NCI-H69 (cell line): Measurements from ENCODE around the gene CNST.
"Not testable (repeated sequence)": the region's sequence is repeated elsewhere in the genome, so short reads cannot be mapped to it uniquely, and the experiment has no call there.

Source experiments
- DNase-seq: peaks from one replicate; lab custom pipeline; 2025; lab: John Stamatoyannopoulos, UW

The CNST gene

DNA sequence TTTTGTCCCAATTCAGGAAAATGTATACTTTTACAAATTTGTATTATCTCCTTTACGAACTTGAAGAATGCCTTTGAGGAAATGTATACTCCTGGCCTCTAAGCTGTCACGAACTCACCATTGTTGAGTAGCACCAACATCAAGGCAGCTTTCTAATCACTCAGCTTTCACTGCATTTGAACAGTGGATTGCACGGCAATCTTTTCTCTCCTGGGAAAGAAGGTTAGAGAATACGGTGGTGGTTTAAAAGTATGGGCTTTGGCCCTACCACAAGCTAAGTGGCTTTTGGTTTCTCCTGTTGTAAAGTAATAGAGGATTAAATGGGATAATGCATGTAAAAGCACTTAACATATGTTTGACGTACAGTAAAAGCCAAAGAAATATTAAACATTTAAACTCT is 57.8 kb downstream of the CNST start:
- no peak for DNase-seq

DNA sequence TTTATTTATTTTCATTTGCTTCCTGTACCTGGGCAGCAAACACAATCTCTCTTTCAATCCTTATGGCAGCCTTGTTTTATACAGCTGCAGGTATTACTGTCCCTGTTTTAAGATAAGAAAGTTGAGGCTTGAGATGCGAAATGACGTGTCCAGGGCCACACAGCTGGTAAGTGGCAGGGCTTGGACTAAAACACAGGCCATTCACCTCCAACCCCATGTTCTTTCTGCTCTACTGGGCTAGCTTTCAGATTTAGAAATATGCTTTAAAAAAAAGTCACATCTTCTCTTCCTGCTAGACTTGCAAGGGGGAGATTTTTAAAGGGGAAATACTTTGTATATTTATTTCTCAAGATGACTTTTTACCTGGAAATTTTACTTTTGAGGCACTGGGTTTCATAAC is 62.8 kb downstream of the CNST start:
- DNase-seq, result no peak

DNA sequence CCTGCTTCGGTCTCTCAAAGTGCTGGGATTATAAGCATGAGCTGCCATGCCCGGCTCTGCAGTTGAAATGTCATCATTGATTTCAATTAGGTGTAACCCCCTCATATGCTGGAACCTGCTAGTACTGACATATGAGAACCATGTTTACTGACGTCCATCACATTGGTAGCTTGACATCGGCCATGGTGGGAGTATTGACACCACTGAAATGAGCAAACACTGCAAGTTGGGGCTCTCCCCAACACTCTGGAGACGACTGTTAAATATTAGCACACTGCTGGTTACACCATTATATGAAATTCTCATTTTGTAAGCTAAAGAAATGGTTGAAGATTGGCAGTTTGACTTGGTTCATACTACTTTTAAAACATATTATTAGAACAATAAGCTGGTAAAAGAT is 63.7 kb downstream of the CNST start:
- no peak for DNase-seq

DNA sequence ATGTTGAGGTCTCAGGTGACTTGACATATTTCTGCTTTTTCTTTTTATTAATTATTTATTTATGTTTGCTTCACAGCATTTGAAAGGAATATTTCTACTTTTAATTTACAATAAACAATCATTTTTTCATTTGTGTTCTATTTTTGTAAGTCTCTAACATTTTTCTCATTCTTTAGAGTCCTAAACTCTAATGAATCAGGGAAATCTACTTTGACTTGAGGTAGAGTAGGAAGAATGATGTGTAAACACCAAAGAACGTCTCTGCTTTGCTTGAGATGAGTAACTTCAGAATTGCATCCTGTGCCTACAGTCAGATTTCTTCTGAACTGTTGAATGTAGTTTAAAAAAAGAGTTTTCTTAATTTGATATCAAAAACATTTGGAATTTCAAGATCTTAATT is 65.2 kb downstream of the CNST start:
- no peak for DNase-seq

DNA sequence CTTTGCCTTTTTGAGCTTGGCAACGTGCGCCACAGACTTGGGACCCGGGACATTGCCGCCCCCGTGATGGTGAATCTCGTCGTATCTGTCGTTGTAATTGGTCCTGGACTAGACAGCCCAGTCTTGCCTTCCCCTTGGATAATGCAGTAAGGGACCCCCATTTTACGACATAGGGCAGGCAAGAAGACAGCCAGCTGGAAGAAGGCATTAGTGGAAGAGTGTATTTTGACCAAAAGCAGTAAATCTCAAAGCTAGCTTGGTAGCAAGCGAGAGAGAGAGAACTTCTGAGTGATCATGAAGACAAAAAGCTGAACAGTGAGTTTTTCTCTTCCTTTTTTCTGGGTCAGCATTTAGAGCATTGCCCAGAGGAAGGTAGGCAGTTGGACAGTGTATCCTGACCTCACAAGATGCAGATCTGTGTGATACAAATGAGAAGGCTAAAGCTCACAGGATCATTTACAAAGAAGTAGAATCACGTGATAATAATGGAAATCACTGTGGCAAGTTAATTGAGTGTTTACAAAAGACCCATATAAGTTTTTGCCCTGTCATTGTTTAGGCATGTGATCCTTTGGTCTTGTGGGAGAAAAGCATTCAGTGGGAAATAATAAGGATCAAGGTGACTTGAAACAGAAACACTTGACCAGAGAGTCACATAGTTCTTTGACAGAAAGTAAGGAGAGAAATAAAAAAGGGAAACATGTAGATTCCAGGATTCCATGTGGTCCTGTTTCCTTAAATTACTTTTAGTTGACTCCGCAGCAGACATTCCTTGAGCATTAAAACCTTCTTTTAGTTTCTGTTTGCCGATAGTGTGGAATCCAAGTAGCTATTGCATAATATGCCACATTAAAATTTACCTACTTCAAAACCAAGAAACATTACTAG is 66.3 kb downstream of the CNST start:
- DNase-seq, result no peak

DNA sequence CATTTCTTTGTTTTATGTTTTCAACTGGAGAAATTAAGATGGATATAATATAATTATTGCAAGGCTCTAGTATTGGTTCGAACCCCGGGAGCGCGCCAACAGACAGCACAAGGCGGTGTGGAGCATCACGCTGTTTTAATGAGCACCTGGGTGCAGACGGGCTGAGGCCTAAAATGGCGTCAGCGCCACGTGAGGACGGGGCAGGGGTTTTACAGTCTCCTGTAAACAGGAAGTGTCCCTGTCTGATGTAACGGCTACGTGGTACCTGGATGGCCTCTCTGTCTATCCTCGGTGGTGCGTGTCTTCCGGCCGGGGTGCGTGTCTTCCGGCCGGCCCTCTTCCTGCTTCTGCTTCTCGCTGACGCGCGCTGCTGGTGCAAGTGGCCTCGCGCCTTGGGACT is 68.4 kb downstream of the CNST start:
- not testable (repeated sequence) for DNase-seq

DNA sequence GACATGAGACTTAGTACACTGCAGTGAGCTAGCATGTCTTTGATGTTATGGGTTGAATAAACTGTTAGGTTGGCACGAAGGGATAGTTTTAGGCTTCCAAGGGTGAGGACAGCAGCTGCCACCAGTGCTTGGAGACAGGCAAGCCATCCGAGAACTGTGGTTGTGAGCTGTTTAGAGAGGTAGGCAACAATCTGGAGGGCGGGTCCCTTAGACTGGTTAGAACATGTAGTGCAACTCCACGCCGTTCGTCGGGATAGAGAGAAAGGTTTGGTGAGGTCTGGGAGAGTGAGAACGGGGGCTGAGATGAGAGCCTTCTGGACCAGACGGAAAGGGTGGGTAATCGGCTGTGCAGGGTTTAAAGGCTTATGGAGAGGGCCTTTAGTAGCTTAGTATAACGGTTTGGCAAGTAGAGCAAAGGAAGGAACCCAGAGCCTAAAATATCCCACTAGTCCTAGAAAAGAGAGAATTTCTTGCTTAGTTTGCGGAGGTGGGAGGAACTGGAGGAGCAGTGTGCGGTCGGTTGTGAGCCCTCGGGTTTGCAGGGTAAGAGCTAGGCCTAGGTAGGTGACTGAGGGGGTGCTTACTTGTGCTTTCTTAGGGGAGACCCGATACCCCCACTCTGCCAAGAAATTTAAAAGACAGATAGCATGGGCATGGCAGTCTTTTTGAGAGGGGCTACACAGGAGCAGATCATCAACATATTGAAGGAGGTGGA is 72.8 kb downstream of the CNST start:
- no peak for DNase-seq

DNA sequence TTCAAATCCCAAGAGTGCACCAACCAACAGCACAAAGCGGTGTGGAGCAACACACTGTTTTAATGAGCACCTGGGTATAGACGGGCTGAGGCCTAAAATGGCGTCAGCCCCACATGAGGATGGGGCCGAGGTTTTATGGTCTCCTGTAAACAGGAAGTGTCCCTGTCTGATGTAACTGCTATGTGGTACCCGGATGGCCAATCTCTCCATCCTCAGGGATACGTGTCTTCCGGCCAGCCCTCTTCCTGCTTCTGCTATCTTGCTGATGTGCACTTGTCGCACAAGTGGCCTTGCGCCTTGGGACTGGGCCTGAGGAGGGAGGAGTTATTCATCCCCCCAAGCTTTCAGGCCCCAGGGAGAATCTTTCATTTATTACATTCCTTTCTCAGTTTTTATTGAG is 73.5 kb downstream of the CNST start:
- no peak for DNase-seq

DNA sequence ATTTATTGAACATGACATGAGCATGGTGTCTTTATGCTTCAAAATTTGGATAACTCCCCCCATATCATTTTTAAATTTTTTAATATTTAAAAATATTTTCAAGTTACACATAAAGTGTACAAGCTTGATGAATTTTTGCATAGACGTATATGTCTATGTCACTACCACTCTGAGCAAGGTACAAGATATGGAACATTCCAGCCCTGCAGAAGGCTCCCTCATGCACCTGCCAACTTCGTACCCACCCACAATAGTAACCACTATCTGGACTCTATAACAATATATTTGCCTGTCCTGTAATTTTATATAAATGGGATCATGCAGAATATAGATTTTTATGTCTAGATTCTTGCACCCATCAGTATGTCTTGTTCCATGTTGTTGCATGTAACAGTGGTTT is 74.5 kb downstream of the CNST start:
- no peak for DNase-seq

DNA sequence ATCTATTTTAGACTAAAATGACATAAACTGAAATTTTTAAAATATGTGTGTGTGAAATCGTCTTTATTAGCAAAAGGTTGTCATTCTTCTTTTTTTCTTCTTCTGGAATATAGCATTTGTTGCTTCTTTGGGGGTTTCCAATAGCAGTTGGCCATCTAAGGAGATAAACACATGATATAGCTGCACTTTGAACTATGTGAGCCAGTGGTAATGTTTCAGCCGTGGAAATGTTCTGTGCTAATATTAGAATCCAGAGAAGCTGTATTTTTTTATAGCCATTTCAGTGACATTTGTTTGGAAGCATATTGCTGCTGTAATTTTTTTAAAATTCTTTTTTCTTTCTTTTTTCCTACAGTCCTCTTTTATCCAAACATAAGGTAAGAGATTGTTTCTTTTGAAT is 75.1 kb downstream of the CNST start:
- DNase-seq, result no peak

DNA sequence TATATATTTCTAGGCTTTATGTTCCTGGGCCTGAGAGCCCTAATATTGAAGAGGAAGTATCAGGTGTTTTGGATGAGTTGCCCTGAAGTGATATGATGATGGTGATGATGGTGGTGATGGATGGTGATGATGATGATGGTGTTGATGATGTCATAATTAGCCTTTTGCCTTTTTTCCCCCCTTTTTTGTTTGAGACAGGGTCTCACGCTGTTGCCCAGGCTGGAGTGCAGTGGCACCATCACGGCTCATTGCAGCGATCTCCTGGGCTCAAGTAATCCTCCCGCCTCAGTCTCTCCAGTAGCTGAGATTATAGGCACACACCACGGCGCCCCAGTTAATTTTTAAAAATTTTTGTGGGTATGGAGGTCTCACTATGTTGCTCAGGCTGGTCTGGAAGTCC is 76.5 kb downstream of the CNST start:
- no peak for DNase-seq

DNA sequence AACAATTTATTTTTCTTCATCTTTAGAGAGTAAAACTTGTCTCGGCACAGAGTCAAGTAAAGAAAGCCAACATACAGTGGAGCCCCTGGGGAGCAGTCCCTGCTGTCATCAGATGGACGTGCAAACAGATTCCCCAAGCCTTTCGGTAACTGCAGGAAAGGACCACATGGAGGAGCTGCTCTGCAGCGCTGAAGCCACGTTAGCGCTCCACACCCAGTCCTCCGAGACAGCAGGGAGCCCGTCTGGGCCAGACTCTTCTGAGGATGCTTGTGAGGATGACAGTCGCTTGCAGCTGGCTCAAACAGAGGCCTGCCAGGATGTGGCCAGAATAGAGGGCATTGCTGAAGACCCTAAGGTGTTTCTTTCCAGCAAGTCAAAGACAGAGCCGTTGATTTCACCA is 80.9 kb downstream of the CNST start:
- peak; percentile 43 for DNase-seq

DNA sequence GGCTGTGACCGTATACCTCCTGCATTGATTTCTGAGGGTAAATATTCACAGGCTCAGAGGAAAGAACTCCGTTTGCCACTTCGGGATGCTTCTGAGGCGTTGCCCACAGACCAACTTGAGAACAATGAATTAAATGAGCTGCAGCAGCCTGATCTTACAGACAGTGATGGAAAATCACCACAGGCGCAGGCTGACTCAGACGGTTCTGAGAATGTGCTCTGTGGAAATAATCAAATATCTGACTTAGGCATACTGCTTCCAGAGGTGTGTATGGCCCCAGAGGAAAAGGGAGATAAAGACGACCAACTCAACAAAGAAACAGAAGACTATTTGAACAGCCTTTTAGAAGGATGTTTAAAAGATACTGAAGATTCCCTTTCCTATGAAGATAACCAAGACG is 81.3 kb downstream of the CNST start:
- no peak for DNase-seq

DNA sequence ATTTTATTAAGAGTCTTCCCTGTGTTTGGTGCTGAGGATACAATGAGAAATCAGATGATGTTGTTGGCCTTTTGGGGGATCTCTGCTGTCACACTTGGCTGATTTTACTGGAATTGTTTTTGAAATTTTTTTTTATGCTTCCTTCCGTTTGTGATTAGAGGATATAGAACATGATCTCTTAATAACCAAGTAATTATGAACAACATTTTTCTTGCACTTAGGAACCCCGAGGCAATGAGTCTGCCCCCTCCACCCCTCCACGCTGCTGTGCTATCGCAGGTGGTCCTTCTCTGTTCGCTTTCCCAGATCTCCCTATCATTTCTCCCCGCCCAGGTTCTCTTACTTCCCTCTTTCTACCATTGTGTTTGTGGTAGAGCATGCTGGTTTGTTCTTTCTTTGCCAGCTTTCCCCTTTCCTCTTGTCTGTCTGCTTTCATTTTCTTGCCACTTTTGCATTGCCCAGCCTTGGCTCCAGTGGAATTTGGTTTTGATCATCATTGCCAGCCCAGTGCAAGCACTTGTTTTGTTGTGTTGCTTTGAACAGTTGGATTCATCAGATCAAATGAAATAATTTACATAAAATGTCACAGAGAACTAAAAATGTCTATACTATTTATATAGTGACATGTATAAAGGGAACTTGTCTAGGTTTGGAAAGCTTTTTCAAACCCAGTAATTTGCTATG is 84.9 kb downstream of the CNST start:
- no peak for DNase-seq

DNA sequence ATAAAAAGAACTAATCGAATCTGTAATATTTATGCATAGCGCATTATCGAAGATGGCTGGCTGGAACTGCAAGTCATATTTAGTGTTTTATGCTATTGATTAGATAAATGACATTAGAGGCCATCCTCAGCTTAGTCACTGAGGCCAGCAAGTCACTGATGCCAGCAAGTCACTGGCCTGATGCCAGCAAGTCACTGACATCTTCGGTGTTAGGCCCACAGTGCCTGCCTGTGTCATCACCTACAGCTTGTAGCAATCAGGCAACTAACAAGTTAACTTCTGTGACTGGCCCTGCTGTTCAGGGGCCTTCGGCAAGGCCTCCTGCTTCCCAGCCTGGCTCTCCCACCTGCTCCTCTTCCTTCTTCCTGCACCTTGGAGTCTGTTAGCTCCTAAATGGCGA is 92.3 kb downstream of the CNST start:
- no peak for DNase-seq

DNA sequence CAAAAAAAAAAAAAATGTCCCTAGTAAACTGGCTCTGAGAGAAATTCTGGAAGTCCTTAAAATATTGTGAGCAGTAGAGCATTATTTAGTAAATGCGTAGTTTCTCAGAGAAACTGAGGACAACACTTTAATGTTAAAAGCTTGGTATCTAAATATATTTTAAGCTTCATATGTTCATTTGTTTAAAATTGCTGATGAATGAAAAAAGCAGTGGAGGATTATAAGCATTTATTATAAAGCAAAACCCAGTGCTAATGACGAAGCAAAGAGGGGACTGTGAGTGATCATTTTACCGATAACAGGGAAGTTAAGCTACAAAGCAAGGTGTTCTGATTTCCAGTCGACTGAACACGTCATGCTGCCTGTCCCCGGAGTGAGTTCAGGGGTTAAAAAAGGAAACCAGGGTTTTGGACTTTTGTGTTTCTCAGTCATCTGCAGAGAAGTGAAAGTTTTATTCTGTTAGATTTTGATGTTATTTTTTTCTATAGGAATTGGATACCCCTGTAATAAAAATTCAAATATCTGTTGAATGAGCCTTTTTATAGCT is 93.4 kb downstream of the CNST start:
- DNase-seq, result no peak

DNA sequence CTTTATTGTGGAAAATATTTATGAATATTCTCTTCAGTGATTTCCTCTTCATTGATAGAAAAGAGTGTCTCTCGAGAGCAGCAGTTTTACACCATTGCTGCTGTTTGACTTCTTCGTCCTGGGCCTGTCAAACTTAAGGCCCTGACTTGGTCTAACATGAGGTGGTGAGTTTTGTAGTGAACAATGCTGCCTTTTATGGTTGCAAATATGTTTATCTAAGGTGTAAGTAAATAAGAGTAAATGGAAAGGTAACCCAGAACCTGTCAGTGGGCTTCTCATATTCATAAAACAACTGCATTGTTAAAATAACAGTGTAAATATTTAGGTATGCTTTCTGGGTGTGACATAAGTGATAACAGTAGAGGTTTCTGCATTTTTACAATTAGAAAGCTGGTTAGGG is 95.2 kb downstream of the CNST start:
- DNase-seq, result peak; percentile 9

DNA sequence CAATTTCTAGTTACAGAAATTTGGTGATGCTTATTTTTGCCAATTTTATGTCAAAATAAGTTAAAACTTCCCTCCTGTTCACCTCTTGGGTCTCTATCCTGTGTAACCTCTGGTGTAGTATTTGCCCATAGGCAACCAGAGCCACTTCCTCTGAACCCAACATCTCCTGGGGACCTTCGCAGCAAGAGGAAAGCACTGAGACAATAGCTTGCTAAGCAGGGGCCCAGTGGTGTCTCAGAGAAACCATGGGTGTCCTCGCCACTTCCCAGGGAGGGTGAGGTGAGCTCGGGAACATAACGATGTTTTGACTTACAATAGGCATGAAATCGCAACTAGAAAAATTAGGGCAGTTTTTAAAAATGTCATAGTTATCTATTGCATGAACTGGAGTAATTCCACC is 101.5 kb downstream of the CNST start:
- DNase-seq, result no peak

DNA sequence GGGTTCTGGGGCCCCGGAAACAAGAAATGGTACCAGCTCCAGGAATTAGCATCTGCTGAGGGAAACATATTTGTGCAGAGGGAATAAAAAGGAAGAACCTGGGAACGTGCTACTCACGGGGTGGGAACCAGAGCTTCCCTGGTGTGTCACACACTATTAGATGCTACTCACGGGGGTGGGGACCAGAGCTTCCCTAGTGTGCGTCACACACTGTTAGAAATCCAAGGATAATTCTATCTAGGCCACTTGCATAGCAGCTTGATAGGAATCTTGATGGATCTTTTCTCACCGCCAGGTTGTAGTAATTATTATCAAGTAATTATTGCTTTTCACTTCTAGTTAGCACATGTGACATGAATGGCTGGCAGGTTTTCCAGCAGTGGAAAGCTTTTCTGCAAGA is 103.4 kb downstream of the CNST start:
- DNase-seq, result no peak

DNA sequence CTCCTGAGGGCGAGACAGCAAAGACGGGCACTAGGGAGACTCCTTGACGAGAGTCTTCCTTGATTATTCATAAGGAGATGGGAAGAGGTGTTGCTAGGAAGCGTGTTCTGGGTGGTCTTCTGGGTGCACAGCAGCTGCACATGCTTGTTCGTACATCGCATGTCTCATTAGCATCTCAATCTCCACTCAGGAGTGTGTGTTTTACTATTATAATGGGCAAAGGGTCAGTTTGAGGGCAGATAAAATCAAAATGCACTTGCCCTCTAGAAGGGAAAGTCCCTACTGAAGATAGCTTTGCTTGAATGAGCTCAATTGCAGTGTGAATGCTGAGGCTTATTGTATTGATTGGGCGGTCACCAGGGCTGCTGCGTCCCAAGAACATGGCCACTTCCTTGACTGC is 107.8 kb downstream of the CNST start:
- DNase-seq, result no peak

DNA sequence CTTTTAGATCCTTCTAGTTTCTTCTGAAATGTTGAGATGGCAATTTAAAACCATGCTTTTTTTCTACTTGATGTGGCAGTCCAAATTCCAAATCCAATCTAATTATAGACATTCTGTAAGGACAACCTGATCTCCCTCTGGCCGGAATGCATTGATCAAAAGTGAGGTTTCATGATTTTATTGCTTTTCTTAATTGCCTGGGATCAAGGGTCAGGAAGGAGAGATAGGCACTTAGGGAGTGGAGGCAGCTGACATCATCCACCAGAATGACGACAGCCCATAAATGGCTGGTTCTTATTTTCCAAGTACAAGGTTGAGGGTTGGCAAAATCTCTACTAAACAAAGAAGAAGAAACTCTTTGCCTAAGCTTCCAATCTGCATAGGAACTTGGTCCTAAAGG is 111.6 kb downstream of the CNST start:
- DNase-seq, result peak; percentile 57
